Measurements from ENCODE around the gene GPC1. TPM values are rescaled to one million over a fixed set of nuclear protein-coding genes. Genes with fewer than 3 reads are reported as not detected.

The GPC1 gene
- total and polyA plus RNA-seq, 2 donors (not counting 3 experiments of a cell fraction or from before 2014, with no cell fraction given) = 9.6 to 31.1 TPM

GRCh38 chr2:240477916-240478315, 42.5 kb downstream of the GPC1 start:
- CTCF ChIA-PET = no interaction called here
- dilution Hi-C loops (cut with MboI; ENCODE audit: extremely low pct_ligation_motif_present, low sequenced_read_pairs) = no loop called here

More at GRCh38 chr2:240477916-240478315, 42.5 kb downstream of the GPC1 start:
- H3K27me3 ChIP-seq (ENCODE audit: control insufficient read depth in 2 of 2, insufficient read depth in 2 of 2, low read length in 2 of 2) = no peaks in the 10 kb centered on the region
- intact Hi-C loops (cut with micrococcal nuclease) = no loop called here
- H3K4me2 ChIP-seq (ENCODE audit: insufficient read depth, low read length) = no peak overlapping the region
- no peaks in the 10 kb centered on the region for H3K36me3 ChIP-seq (ENCODE audit: control insufficient read depth in 2 of 2, extremely low read depth in 1 of 2, insufficient read depth in 2 of 2, low read length in 2 of 2)
- no peak overlapping the region for H2AFZ ChIP-seq (ENCODE audit: low read depth, low read length)
- H3K9me3 ChIP-seq (replicated peaks; ENCODE audit: control insufficient read depth, insufficient read depth, low read length) = no peaks in the 10 kb centered on the region
- no peak for FAIRE-seq
- H3K9ac ChIP-seq (replicated peaks; ENCODE audit: extremely low read depth, insufficient read depth, low read length) = no peak overlapping the region
- TF ChIP-seq POLR2A (IDR thresholded peaks at IDR 0.05; ENCODE audit: low read depth, low read length) = no peak
- no peak for TF ChIP-seq CTCF (IDR thresholded peaks at IDR 0.05; ENCODE audit: extremely low read depth in 1 of 2, insufficient read depth in 1 of 2, low read depth in 1 of 2, low read length in 2 of 2)
- TF ChIP-seq JUN (IDR thresholded peaks at IDR 0.05; ENCODE audit: borderline replicate concordance, insufficient read depth, insufficient read length, low read depth) = no peak
- TF ChIP-seq GATA2 (IDR thresholded peaks at IDR 0.05; ENCODE audit: insufficient read depth, insufficient read length, low read depth, low read length) = no peak
- TF ChIP-seq MAX (IDR thresholded peaks at IDR 0.05; ENCODE audit: insufficient read depth, insufficient read length) = no peak
- TF ChIP-seq MYC (IDR thresholded peaks at IDR 0.05; ENCODE audit: low read depth, low read length) = no peak
- TF ChIP-seq FOS (IDR thresholded peaks at IDR 0.05; ENCODE audit: borderline replicate concordance, insufficient read depth, low read length) = no peak
- TF ChIP-seq EZH2 (IDR thresholded peaks at IDR 0.05; ENCODE audit: borderline replicate concordance, low read depth, low read length, severe bottlenecking) = no peak
- no peak for TF ChIP-seq POLR2AphosphoS5 (IDR thresholded peaks at IDR 0.05; ENCODE audit: insufficient read depth, low read depth, low read length)
- no peak overlapping the region for H3K27ac ChIP-seq (ENCODE audit: insufficient read depth, low read depth, low read length)
- no peaks in the 10 kb centered on the region for H3K79me2 ChIP-seq (ENCODE audit: control insufficient read depth, insufficient read depth, low read length)
- no peaks in the 10 kb centered on the region for H3K9me1 ChIP-seq (replicated peaks; ENCODE audit: control insufficient read depth, extremely low read depth, insufficient read depth, low read length)
- no peak overlapping the region for H3K4me3 ChIP-seq (replicated peaks in 1 of 3; ENCODE audit: insufficient read depth in 1 of 3, low read depth in 1 of 3, low read length in 3 of 3)
- DNase-seq (ENCODE audit: low read depth, low spot score) = no peak
- POLR2A ChIA-PET = no interaction called here
- no TSS peak for BruUV-seq (replicated peaks)
- H4K20me1 ChIP-seq (replicated peaks; ENCODE audit: control insufficient read depth, extremely low read depth, insufficient read depth, low read length) = no peaks in the 10 kb centered on the region
- no peaks in the 10 kb centered on the region for H3K4me1 ChIP-seq (ENCODE audit: control insufficient read depth, extremely low read depth, insufficient read depth, low read length)
